Hematopoietic multipotent progenitor cell treated with erythropoietin and hydrocortisone succinate and interleukin-3 and kit ligand, for 4 days (in vitro differentiated cells): ENCODE results near the gene FAM83E.
A peak's percentile ranks its signal among the peaks of the same experiment; 100 is the strongest.
"Not testable (repeated sequence)": the region's sequence is repeated elsewhere in the genome, so short reads cannot be mapped to it uniquely, and the experiment has no call there.

ENCODE experiments used
- DNase-seq: peaks from one replicate; pipeline ENCODE4 v3.0.0-alpha.2; 2015

Gene FAM83E

GRCh38 chr19:48614436-48615230 is at the start of gene FAM83E:
FAM83E (minus strand) TSS chr19:48615076; CDS start chr19:48613372, 1,704 bp downstream.
- peak; percentile 45 for DNase-seq

GRCh38 chr19:48664476-48664875 is 49.6 kb upstream of the FAM83E start:
- no peak for DNase-seq

GRCh38 chr19:48663667-48664066 is 48.8 kb upstream of the FAM83E start:
- DNase-seq, result no peak

- no peak for DNase-seq
These were observed 46.8 kb upstream of the FAM83E start for GRCh38 chr19:48661711-48662090.

GRCh38 chr19:48660852-48661710 is 46.2 kb upstream of the FAM83E start:
- DNase-seq, result peak; percentile 98

GRCh38 chr19:48659768-48660167 is 44.9 kb upstream of the FAM83E start:
- DNase-seq, result peak; percentile 22

GRCh38 chr19:48658483-48658882 is 43.6 kb upstream of the FAM83E start:
- no peak for DNase-seq

- DNase-seq, result not testable (repeated sequence)
These were observed 43.0 kb upstream of the FAM83E start for GRCh38 chr19:48657828-48658227.

- no peak for DNase-seq
These were observed 42.1 kb upstream of the FAM83E start for GRCh38 chr19:48656840-48657474.

GRCh38 chr19:48654299-48655059 is 39.6 kb upstream of the FAM83E start:
- peak; percentile 51 for DNase-seq

GRCh38 chr19:48651683-48652048 is 36.8 kb upstream of the FAM83E start:
- no peak for DNase-seq

GRCh38 chr19:48650974-48651682 is 36.3 kb upstream of the FAM83E start:
- no peak for DNase-seq

- DNase-seq, result no peak
These were observed 33.3 kb upstream of the FAM83E start for GRCh38 chr19:48648134-48648533.

GRCh38 chr19:48646722-48647216 is 31.9 kb upstream of the FAM83E start:
- no peak for DNase-seq

GRCh38 chr19:48646001-48646721 is 31.3 kb upstream of the FAM83E start, which contains the start of gene CA11:
CA11 (minus strand) TSS chr19:48646187; CDS start chr19:48645632, 555 bp downstream.
- peak; percentile 95 for DNase-seq

- DNase-seq, result no peak
These were observed 30.7 kb upstream of the FAM83E start for GRCh38 chr19:48645620-48646000.

GRCh38 chr19:48644839-48645619 is 30.2 kb upstream of the FAM83E start:
- peak; percentile 94 for DNase-seq

GRCh38 chr19:48644355-48644754 is 29.5 kb upstream of the FAM83E start:
- DNase-seq, result no peak

GRCh38 chr19:48642862-48643261 is 28.0 kb upstream of the FAM83E start:
- no peak for DNase-seq

- DNase-seq, result no peak
These were observed 27.0 kb upstream of the FAM83E start for GRCh38 chr19:48641850-48642249.
